ENCODE results near the gene ATP1A4. TPM values are rescaled to one million over a fixed set of nuclear protein-coding genes. Genes with fewer than 3 reads are reported as not detected.

Gene ATP1A4
- total RNA-seq, 6 experiments from 2014 or later, result not detected

- H3K36me3 Mint-ChIP-seq (ENCODE audit: low read depth), result no peaks in the 10 kb centered on the region
- peaks cover 13% of the 10 kb centered on the region for H3K27me3 Mint-ChIP-seq (ENCODE audit: insufficient read depth)
- no peak for DNase-seq
- H3K27ac Mint-ChIP-seq, result no peak overlapping the region
- TF ChIP-seq CTCF (IDR thresholded peaks at IDR 0.05), result no peak
- H3K4me1 Mint-ChIP-seq (ENCODE audit: low read depth), result peaks cover 33% of the 10 kb centered on the region
- H3K4me3 Mint-ChIP-seq, result no peak overlapping the region
- H3K9me3 Mint-ChIP-seq, result no peaks in the 10 kb centered on the region
These were observed 3.3 kb upstream of the ATP1A4 start for GRCh38 chr1:160148121-160148520.

GRCh38 chr1:160149233-160149632 is 2.2 kb upstream of the ATP1A4 start:
- peak overlapping the region; percentile 76 for H3K27ac Mint-ChIP-seq
- H3K36me3 Mint-ChIP-seq (ENCODE audit: low read depth), result no peaks in the 10 kb centered on the region
- no peak for TF ChIP-seq CTCF (IDR thresholded peaks at IDR 0.05)
- peaks cover 13% of the 10 kb centered on the region for H3K27me3 Mint-ChIP-seq (ENCODE audit: insufficient read depth)
- no peaks in the 10 kb centered on the region for H3K9me3 Mint-ChIP-seq
- no peak overlapping the region for H3K4me3 Mint-ChIP-seq
- H3K4me1 Mint-ChIP-seq (ENCODE audit: low read depth), result peaks cover 33% of the 10 kb centered on the region
- DNase-seq, result peak; percentile 28

- no peaks in the 10 kb centered on the region for H3K36me3 Mint-ChIP-seq (ENCODE audit: low read depth)
These were observed 1.7 kb upstream of the ATP1A4 start for GRCh38 chr1:160149716-160150115.

GRCh38 chr1:160154790-160155189 is 3.4 kb downstream of the ATP1A4 start:
- H3K4me3 Mint-ChIP-seq, result no peak overlapping the region
- H3K36me3 Mint-ChIP-seq (ENCODE audit: low read depth), result no peaks in the 10 kb centered on the region
- no peak for TF ChIP-seq CTCF (IDR thresholded peaks at IDR 0.05)
- peaks cover 8% of the 10 kb centered on the region; the same call in 1 of the 2 replicates for H3K4me1 Mint-ChIP-seq (ENCODE audit: low read depth)
- H3K27me3 Mint-ChIP-seq (ENCODE audit: insufficient read depth), result peaks cover 24% of the 10 kb centered on the region
- no peaks in the 10 kb centered on the region for H3K9me3 Mint-ChIP-seq
- H3K27ac Mint-ChIP-seq, result no peak overlapping the region
- DNase-seq, result no peak

More at GRCh38 chr1:160149716-160150115, 1.7 kb upstream of the ATP1A4 start:
- H3K4me3 Mint-ChIP-seq, result no peak overlapping the region; the same call in 1 of the 2 replicates
- no peaks in the 10 kb centered on the region for H3K9me3 Mint-ChIP-seq
- H3K27ac Mint-ChIP-seq, result peak overlapping the region; percentile 76
- peaks cover 8% of the 10 kb centered on the region for H3K27me3 Mint-ChIP-seq (ENCODE audit: insufficient read depth)
- TF ChIP-seq CTCF (IDR thresholded peaks at IDR 0.05), result no peak
- peak; percentile 51 for DNase-seq
- H3K4me1 Mint-ChIP-seq (ENCODE audit: low read depth), result peaks cover 31% of the 10 kb centered on the region

GRCh38 chr1:160156361-160156760 is 5.0 kb downstream of the ATP1A4 start:
- H3K4me3 Mint-ChIP-seq, result no peak overlapping the region

More at GRCh38 chr1:160156361-160156760, 5.0 kb downstream of the ATP1A4 start:
- TF ChIP-seq CTCF (IDR thresholded peaks at IDR 0.05), result no peak
- H3K9me3 Mint-ChIP-seq, result no peaks in the 10 kb centered on the region
- DNase-seq, result no peak
- H3K27ac Mint-ChIP-seq, result no peak overlapping the region
- no peaks in the 10 kb centered on the region for H3K4me1 Mint-ChIP-seq (ENCODE audit: low read depth)
- H3K27me3 Mint-ChIP-seq (ENCODE audit: insufficient read depth), result peaks cover 24% of the 10 kb centered on the region
- H3K36me3 Mint-ChIP-seq (ENCODE audit: low read depth), result no peaks in the 10 kb centered on the region
